IMR-90 (cell line): ENCODE measurements around the gene CDKAL1. TPM values are rescaled to one million over a fixed set of nuclear protein-coding genes. Genes with fewer than 3 reads are reported as not detected.

ENCODE experiments used
- ATAC-seq: fragments of 200-7000 bp; cut with Tn5 transposase; 2 replicates; pipeline ENCODE4 v1.9.1; 2020; ENCODE audit warnings: low read depth, mild to moderate bottlenecking, moderate library complexity
- BruUV-seq: library from RNA; stranded (reverse); fragments of 400-500 nt; replicated peaks from 2 replicates; lab custom pipeline; 2021; lab: Mats Ljungman, UMichigan
- CTCF ChIA-PET: fragments of 300-600 bp; formaldehyde crosslinking; extraction: SDS; loops from one replicate; lab custom pipeline; 2021; ENCODE audit warnings: antibody characterized with exemption; lab: Yijun Ruan, JAX
- POLR2A ChIA-PET: fragments of 300-600 bp; sonication (Branson Sonifier 250); formaldehyde crosslinking; loops from one replicate; lab custom pipeline; 2022; ENCODE audit warnings: antibody characterized with exemption; ENCODE audit not compliant: unreplicated experiment; lab: Charles Lee
- DNase-seq: peaks from one replicate; pipeline ENCODE4 v3.0.0; 2013
- H2AFZ ChIP-seq: replicated peaks from 2 replicates; pipeline ENCODE3; 2013; ENCODE audit warnings: low read length, mild to moderate bottlenecking; ENCODE audit not compliant: poor library complexity
- H2AK5ac ChIP-seq: 2 replicates; pipeline ENCODE4 v1.6.1; 2013; ENCODE audit warnings: low read depth, low read length, inconsistent platforms
- H2AK9ac ChIP-seq: replicated peaks from 2 replicates; pipeline ENCODE3; 2013; ENCODE audit warnings: mild to moderate bottlenecking, low read depth, low read length, moderate library complexity; ENCODE audit not compliant: poor library complexity
- H2BK120ac ChIP-seq: 2 replicates; pipeline ENCODE4 v1.6.1; 2013; ENCODE audit warnings: low read depth, low read length, inconsistent platforms
- H2BK15ac ChIP-seq: 3 replicates; pipeline ENCODE4 v1.6.1; 2013; ENCODE audit warnings: low read depth, low read length, inconsistent platforms
- H2BK20ac ChIP-seq: 2 replicates; pipeline ENCODE4 v1.6.1; 2013; ENCODE audit warnings: low read depth, mild to moderate bottlenecking, inconsistent platforms, low read length, moderate library complexity
- H2BK5ac ChIP-seq: 2 replicates; pipeline ENCODE4 v1.6.1; 2013; ENCODE audit warnings: mild to moderate bottlenecking, low read depth, low read length, inconsistent platforms; ENCODE audit not compliant: poor library complexity, severe bottlenecking
- H3K14ac ChIP-seq: replicated peaks from 2 replicates; pipeline ENCODE4 v1.6.1; 2013; ENCODE audit warnings: low read depth, low read length, inconsistent platforms
- H3K18ac ChIP-seq: 2 replicates; pipeline ENCODE4 v1.6.1; 2013; ENCODE audit warnings: low read depth, low read length, control low read depth
- H3K23ac ChIP-seq: 2 replicates; pipeline ENCODE4 v1.6.1; 2013; ENCODE audit warnings: low read depth, low read length, inconsistent platforms
- H3K27ac ChIP-seq: 2 replicates; pipeline ENCODE4 v1.5.1; 2013; ENCODE audit warnings: mild to moderate bottlenecking, control low read depth, low read length; ENCODE audit not compliant: insufficient read depth
- H3K27me3 ChIP-seq: 2 replicates; pipeline ENCODE4 v1.6.1; 2013; ENCODE audit warnings: low read length; ENCODE audit not compliant: control insufficient read depth, insufficient read depth
- H3K36me3 ChIP-seq: 2 replicates; pipeline ENCODE4 v1.6.1; 2013; ENCODE audit warnings: low read length, mixed read lengths; ENCODE audit not compliant: control insufficient read depth, insufficient read depth
- H3K4ac ChIP-seq: 2 replicates; pipeline ENCODE4 v1.6.1; 2013; ENCODE audit warnings: low read depth, low read length, inconsistent platforms
- H3K4me1 ChIP-seq: 2 replicates; pipeline ENCODE4 v1.6.1; 2013; ENCODE audit warnings: low read length, mixed read lengths; ENCODE audit not compliant: control insufficient read depth, insufficient read depth
- H3K4me2 ChIP-seq: 2 replicates; pipeline ENCODE4 v1.6.1; 2013; ENCODE audit warnings: low read depth, mild to moderate bottlenecking, control low read depth, low read length, moderate library complexity
- H3K4me3 ChIP-seq: 2 replicates; pipeline ENCODE4 v1.5.1; 2013; ENCODE audit warnings: low read depth, mild to moderate bottlenecking, control low read depth, low read length, moderate library complexity; ENCODE audit not compliant: insufficient read depth
- H3K56ac ChIP-seq: 2 replicates; pipeline ENCODE4 v1.6.1; 2013; ENCODE audit warnings: low read length, inconsistent platforms; ENCODE audit not compliant: insufficient read depth; ENCODE audit errors: extremely low read depth
- H3K79me1 ChIP-seq, 2 experiments: 2 replicates each; pipeline ENCODE4 v1.6.1; 2013; ENCODE audit warnings: low read length in 2 of 2, inconsistent platforms in 1 of 2, low read depth in 1 of 2
- H3K9ac ChIP-seq: 2 replicates; pipeline ENCODE4 v1.6.1; 2013; ENCODE audit warnings: low read depth, low read length, control low read depth
- H3K9me1 ChIP-seq: 2 replicates; pipeline ENCODE4 v1.6.1; 2013; ENCODE audit warnings: low read length, inconsistent platforms; ENCODE audit not compliant: insufficient read depth
- H3K9me3 ChIP-seq: 2 replicates; pipeline ENCODE4 v1.6.1; 2013; ENCODE audit warnings: low read length; ENCODE audit not compliant: control insufficient read depth, insufficient read depth
- H4K20me1 ChIP-seq: 2 replicates; pipeline ENCODE4 v1.6.1; 2013; ENCODE audit warnings: low read length, inconsistent platforms; ENCODE audit not compliant: insufficient read depth
- H4K5ac ChIP-seq: 2 replicates; pipeline ENCODE4 v1.6.1; 2013; ENCODE audit warnings: mild to moderate bottlenecking, low read depth, low read length, control low read depth
- H4K8ac ChIP-seq, 2 experiments: 2 replicates each; pipeline ENCODE4 v1.6.1; 2013; ENCODE audit warnings: low read depth in 2 of 2, low read length in 2 of 2, control low read depth in 1 of 2, inconsistent platforms in 1 of 2
- H4K91ac ChIP-seq: 2 replicates; pipeline ENCODE4 v1.6.1; 2013; ENCODE audit warnings: low read depth, low read length, inconsistent platforms; ENCODE audit not compliant: insufficient read depth
- CTCF ChIP-seq: conservative IDR thresholded peaks from 2 replicates; pipeline ENCODE4 v1.5.1; 2012; ENCODE audit warnings: mild to moderate bottlenecking, low read depth, low read length, improper control_type of control experiment
- MAZ ChIP-seq: IDR thresholded peaks from 2 replicates; pipeline ENCODE4 v1.6.1; 2012; ENCODE audit warnings: low read depth, mild to moderate bottlenecking, low read length, improper control_type of control experiment, moderate library complexity, borderline replicate concordance
- SMC3 ChIP-seq: fragments of 150-350 bp; IDR thresholded peaks from 2 replicates; pipeline ENCODE4 v1.6.1; 2016; ENCODE audit warnings: low read depth, mild to moderate bottlenecking, antibody characterized with exemption, low read length, moderate library complexity
- WGBS, 2 experiments: methylation state at CpG; one replicate each; pipeline versions ENCODE4 v1.1.5 to v1.1.7; 2013; ENCODE audit warnings: missing lambda C conversion rate in 2 of 2; ENCODE audit not compliant: insufficient read length in 1 of 2; ENCODE audit errors: extremely low coverage in 2 of 2; 5-methylcytosine and 5-hydroxymethylcytosine counted together
- dilution Hi-C: fragments of 300-500 bp; cut with HindIII; formaldehyde crosslinking; loops from one replicate; pipeline ENCODE4 v1.14.3; 2018; ENCODE audit warnings: low sequenced_read_pairs; ENCODE audit not compliant: unreplicated experiment
- in situ Hi-C: fragments of 300-500 bp; cut with MboI; formaldehyde crosslinking; loops from 3 replicates; pipeline ENCODE4 v1.14.3; 2019; ENCODE audit warnings: low sequenced_read_pairs, inconsistent platforms, mixed read lengths
- intact Hi-C: fragments of 100-400 bp; cut with micrococcal nuclease; formaldehyde crosslinking; loops from 2 replicates; pipeline ENCODE4 v1.10.0; 2022
- polyA plus RNA-seq, 3 experiments: library from polyadenylated mRNA; depleted of rRNA; stranded (reverse); fragments of >200 nt; gene quantifications; 2 replicates each; pipeline ENCODE4 v1.2.3, GENCODE V29; 2012; ENCODE audit warnings: low replicate concordance in 1 of 3
- total RNA-seq: library from RNA; depleted of rRNA; stranded (reverse); fragments of >200 nt; gene quantifications from 2 replicates; pipeline ENCODE4 v1.2.3, GENCODE V29; 2012

CDKAL1 gene
- total and polyA plus RNA-seq, 2 of the 4 experiments (the other 2 are of a cell fraction) = 3.7 to 13.1 TPM

GRCh38 chr6:20952699-20953474 is 418.6 kb downstream of the CDKAL1 start:
- Histone ChIP-seq H2AK5ac (no peak overlapping the region), H3K14ac (0 out of 2 replicates have a peak overlapping the region, but pooled peaks have one; percentile 14), H3K4me2 (no peak overlapping the region), H3K9ac (no peak overlapping the region), H2BK15ac (no peak overlapping the region), H3K27ac (no peak overlapping the region), H4K5ac (no peak overlapping the region), H3K23ac (no peak overlapping the region), H3K4ac (no peak overlapping the region), H3K79me1 (no peaks in the 10 kb centered on the region), H3K27me3 (no peaks in the 10 kb centered on the region), H3K36me3 (no peaks in the 10 kb centered on the region), H3K4me1 (peaks cover 5% of the 10 kb centered on the region), H2AFZ (no peak overlapping the region), H3K9me3 (no peaks in the 10 kb centered on the region), H2BK120ac (no peak overlapping the region), H3K4me3 (no peak overlapping the region), H2BK5ac (no peak overlapping the region), H3K56ac (no peak overlapping the region), H4K20me1 (no peaks in the 10 kb centered on the region), H2AK9ac (no peak overlapping the region), H3K18ac (no peak overlapping the region), H3K9me1 (peaks cover 4% of the 10 kb centered on the region; the same call in 1 of the 2 replicates), H4K91ac (no peak overlapping the region), H4K8ac (no peak overlapping the region), H2BK20ac (no peak overlapping the region)
- TF ChIP-seq CTCF (0 out of 2 replicates have a peak, but pooled peaks have one; percentile 3), SMC3 (no peak), MAZ (no peak)
- DNase-seq (peak; percentile 83), ATAC-seq (peak; percentile 35; the same call in 1 of the 2 replicates)
- ChIA-PET CTCF (interaction anchor here (0.6 to 1.4 kb wide), 2 partner anchors 273 to 636 kb away, joined by 3 read pairs; no protein-coding TSS in a partner anchor), POLR2A (no interaction called here)
- in situ Hi-C loops = no loop called here
- dilution Hi-C loops = no loop called here
- BruUV-seq = no TSS peak
- WGBS, 2 experiments = 100% methylated on average over 1 of the region's 5 CpGs; no CpG with 5 or more reads in 1 of the 2 experiments
- intact Hi-C loops = no loop called here
